Measurements from ENCODE around the gene CNKSR1.

Gene CNKSR1

GRCh38 chr1:26189331-26189730 is 12.0 kb downstream of the CNKSR1 start:
- DNase-seq (ENCODE audit: insufficient read length, low spot score) (no peak), FAIRE-seq (no peak)
- no peak for TF ChIP-seq CTCF (IDR thresholded peaks at IDR 0.05; ENCODE audit: insufficient read depth, missing control alignments)

- DNase-seq (ENCODE audit: insufficient read length, low spot score): no peak
- FAIRE-seq: no peak
- no peak for TF ChIP-seq CTCF (IDR thresholded peaks at IDR 0.05; ENCODE audit: insufficient read depth, missing control alignments)
Measured at GRCh38 chr1:26189751-26190275, 12.5 kb downstream of the CNKSR1 start.

GRCh38 chr1:26190373-26190987 is 13.2 kb downstream of the CNKSR1 start, which contains the start of gene CATSPER4:
Gene CATSPER4 (plus strand): TSS chr1:26190602. CDS start chr1:26190628, 26 bp downstream.
- no peak for DNase-seq (ENCODE audit: insufficient read length, low spot score)
- TF ChIP-seq CTCF (IDR thresholded peaks at IDR 0.05; ENCODE audit: insufficient read depth, missing control alignments): peak; percentile 22
- FAIRE-seq: no peak

- TF ChIP-seq CTCF (IDR thresholded peaks at IDR 0.05; ENCODE audit: insufficient read depth, missing control alignments): no peak
- DNase-seq (ENCODE audit: insufficient read length, low spot score) (no peak), FAIRE-seq (no peak)
Measured at GRCh38 chr1:26191739-26192138, 14.4 kb downstream of the CNKSR1 start.

- no peak for TF ChIP-seq CTCF (IDR thresholded peaks at IDR 0.05; ENCODE audit: insufficient read depth, missing control alignments)
- FAIRE-seq: no peak
- no peak for DNase-seq (ENCODE audit: insufficient read length, low spot score)
Measured at GRCh38 chr1:26195805-26196204, 18.5 kb downstream of the CNKSR1 start.

- TF ChIP-seq CTCF (IDR thresholded peaks at IDR 0.05; ENCODE audit: insufficient read depth, missing control alignments): no peak
- DNase-seq (ENCODE audit: insufficient read length, low spot score) (no peak), FAIRE-seq (no peak)
Measured at GRCh38 chr1:26197301-26197700, 20.0 kb downstream of the CNKSR1 start.

GRCh38 chr1:26197813-26198212 is 20.5 kb downstream of the CNKSR1 start:
- DNase-seq (ENCODE audit: insufficient read length, low spot score): no peak
- TF ChIP-seq CTCF (IDR thresholded peaks at IDR 0.05; ENCODE audit: insufficient read depth, missing control alignments): no peak
- FAIRE-seq: no peak
